HG03095 (cell line): ENCODE data around the gene GAK.

Experiments
- ATAC-seq: cut with Tn5 transposase; IDR thresholded peaks from one replicate; pipeline ENCODE4 v1.9.1; 2021; ENCODE audit warnings: moderate library complexity; ENCODE audit not compliant: unreplicated experiment

GAK gene

DNA sequence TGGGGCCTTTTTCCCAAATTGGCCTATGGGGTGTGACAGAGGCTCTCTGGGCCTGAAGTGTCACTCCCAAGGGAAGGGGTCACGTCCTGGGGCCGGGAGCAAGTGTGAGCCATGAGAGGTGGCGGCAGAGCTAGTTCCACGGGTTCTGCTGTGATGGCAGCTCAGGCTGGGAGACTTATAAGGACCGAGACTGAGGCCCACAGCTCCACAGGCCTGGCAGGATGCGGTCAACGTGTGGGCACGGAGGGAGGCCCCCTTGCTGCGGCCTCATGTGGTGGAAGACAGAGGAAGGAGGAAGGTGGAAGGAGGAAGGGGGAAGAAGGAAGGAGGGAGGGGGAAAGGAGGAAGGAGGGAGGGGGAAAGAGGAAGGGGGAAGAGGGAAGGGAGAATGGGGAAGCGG lies 99.0 kb downstream of the GAK start:
- no peak for ATAC-seq

DNA sequence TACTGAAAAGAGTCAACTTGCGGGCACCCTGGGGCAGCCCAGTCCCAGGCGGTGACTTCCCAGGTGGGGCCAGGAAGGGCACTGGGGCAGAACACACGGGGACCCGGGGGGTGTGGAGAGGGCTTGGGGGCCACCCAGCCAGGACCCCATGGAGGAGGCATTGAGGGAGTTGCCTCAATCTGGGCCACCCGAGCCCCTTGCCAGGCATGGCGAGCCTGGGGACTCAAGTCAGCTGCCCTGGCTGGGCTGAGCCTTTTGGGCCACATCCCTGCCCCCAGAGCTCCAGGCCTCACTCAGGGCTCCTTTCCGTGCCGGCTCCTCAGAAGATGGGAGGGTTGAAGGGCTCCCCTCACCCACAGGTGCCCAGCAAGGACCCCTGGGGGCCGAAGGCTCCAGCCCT lies 99.6 kb downstream of the GAK start:
- no peak for ATAC-seq

DNA sequence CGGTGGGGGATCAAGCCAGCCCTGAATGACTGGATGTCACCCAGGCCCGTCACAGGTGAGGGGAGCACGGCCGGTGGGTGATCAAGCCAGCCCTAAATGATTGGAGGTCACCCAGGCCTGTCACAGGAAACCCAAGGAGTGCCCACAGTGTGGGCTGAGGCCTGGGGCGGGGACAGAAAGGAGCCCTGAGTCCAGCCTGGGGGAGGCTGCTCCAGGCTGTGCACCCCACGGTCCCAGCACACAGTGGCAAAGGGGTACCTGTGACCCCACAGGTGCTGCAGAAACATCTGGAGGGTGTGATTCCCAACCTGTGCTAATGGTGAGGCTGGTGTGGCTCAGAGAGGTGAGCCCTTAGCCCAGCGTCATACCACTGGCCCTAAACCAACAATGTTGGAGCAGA lies 100.0 kb downstream of the GAK start:
- ATAC-seq, result no peak

GRCh38 chr4:831483-831805 lies 100.7 kb downstream of the GAK start:
- no peak for ATAC-seq

DNA sequence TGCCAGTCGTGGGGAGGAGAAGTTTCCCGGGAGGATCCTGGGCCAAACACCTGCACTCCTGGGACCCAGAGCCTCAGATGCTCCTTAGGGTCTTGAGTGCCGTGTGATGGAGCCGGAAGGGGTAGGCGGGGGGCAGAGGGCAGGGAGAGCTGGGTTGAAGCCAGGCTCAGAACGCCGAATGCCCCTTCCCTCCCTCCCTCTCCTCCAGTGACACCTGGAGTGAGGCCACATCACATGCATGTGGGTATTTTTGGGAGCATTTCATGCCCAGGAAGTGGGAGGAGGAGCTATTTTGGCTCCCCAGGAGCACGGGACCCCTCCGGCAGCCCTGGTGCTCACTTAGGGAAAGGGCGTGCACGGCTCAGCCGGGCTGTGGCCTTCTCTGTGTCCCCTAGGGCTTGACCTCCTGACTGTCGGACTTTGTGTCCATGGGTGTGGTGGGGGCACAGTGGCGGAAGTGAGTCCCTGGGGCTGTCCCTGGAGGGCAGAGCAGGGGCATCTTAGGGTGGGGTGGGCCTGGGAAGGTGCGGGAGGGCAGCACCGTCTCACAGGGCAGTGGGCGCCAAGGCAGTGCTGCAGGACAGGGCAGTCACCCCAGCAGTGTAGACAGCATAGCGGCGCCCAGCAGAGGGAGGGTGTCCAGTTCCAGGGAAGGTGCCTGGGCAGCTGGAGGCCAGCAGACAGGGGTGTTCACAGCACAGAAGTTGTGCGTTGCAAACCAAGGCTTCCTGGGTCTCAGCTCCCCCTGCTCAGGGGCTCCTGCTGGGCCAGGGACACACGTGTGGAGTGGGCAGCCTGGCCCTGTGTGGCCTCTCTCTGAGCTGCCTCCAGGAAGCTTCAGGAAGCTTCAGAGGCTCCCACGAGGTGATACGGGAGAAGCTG lies 101.3 kb downstream of the GAK start:
- ATAC-seq, result no peak

DNA sequence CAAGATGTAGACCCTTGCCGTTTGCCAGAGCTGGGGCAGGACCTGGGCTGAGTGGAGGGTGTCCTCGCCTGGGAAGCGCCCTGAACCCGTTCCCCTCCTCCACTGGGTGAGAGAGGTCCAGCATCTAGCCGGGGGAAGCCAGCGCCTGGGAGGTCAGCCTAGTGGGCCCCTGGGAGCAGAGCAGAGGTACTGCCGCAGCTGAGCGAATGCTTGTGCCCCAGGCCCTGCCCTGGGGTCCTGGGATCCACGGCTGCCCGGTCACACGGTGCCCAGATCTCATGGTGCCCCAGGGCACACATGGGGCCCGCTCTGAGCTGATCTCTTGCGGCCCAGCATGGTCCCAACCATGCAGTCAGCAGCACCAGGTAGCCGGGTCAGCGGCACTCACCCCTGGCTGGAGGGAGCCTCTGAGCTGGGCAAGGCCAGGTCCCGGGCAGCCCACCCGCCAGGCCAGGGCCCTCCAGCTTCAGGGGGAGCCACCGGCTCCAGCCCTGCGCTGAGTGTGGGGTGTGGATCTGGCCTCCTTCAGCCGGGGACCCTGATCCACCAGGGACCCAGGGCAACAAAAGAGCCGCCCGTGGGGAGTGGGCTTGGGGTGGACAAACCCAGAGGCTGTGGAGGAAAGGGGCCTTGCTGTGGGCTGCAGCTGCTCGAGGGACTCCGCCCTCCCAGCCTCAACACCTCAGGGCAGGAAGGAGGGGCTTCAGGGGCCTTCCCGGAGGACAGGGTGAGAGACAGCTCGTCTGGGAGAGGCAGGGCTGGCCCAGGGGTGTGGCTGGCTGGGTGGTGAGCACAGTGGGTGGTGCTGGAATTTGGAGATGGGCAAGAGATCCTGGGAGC lies 102.1 kb downstream of the GAK start:
- ATAC-seq, result no peak

DNA sequence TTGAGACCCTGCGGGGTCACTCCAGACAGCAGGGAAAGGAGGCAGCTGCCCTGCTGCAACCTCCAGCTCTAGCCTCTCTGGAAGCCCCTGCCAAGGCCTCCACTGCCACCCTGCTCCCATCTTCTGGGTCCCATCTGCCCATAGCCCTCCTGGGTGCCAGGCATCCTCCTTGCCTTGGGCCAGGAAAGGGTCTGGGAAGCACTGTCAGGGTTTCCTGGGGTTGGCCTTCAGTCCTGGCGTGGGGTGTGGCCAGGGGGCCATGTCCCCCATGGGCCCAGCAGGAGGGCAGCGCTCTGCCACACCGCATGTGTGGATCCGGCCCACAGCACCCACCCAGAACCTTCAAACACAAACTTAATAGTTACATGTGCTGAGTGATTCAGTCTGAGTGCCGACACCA lies 102.8 kb downstream of the GAK start:
- ATAC-seq, result no peak

DNA sequence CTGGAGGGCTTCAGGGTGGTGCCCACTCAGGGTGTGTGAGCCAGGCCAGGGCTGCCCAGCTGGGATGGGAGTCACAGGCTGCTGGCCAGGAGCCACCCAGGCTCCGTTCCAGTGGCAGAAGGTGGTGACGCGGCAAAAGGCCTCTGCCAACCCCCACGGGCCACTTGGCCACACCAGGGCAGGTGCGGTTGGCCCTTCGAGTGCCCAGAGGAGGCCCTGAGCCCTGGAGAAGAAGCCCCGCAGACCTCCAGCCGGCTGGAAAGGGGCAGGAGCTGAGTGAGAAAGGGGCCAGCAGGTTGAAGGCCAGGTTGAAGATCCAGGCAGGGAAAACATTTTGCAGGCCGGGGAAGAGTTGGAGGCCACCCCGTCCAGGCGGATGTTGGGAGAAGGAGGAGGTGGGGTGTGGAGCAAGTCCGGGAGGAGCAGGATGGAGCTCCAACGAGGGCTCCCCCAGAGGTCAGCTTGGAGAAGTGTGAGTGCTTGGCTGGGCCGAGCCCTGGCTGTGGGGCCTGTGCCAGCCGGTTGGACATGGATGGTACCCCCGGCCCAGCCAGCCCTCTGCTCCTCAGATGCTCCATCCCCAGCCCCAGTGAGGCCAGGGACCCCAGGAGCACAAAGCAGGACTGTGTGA lies 103.4 kb downstream of the GAK start:
- ATAC-seq, result no peak

GRCh38 chr4:827209-828081 lies 104.7 kb downstream of the GAK start:
- ATAC-seq, result no peak

GRCh38 chr4:826508-827208 lies 105.5 kb downstream of the GAK start:
- no peak for ATAC-seq

GRCh38 chr4:825971-826330 lies 106.2 kb downstream of the GAK start, which contains the start of gene CPLX1:
CPLX1 (minus strand) TSS chr4:826129; CDS start chr4:824522, 1,607 bp downstream.
- ATAC-seq, result no peak

DNA sequence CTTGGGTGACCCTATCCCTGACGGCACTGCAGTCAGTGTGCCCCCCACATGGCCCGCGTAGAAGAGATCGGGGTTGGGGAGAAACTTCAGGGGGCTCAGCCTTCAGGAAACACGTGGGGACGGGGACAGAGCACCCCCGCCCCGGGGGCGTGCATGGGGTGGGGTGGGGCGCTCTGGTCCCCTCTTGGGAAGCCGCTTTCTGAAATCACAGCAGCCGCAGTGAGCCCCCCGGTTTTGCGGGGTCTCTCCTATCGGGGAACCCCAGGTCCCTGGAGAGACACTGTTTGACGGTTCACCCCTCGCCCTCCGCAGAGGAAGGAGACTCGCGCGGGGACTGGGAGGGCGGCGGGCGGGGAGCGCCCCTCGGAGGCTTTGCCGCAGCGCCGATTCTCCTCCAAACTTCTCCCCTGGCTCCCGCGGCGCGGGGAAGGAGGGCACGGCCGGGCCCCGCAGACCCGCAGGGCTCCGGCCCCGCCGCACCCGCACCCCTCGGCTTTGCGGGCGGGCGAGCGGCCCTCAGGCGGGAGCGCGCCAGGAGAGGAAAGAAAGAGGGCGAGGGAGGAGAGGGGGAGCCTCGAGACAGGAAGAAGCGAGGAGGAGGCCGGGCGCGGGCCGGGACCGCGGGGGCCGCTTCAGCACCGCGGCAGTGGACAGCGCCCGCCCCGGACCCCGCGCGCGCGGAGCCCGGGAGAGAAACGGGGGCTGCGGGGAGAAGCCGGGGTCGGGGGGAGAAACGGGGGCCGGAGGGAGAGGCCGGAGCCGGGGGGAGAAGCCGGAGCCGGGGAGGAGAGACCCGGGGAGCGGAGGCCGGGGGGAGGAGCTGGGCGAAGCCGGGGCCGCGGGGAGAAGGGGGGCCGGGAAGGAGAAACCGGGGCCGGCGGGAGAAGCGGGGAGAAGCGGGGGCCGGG lies 106.8 kb downstream of the GAK start:
- ATAC-seq, result no peak

- ATAC-seq, result no peak
These were observed 107.6 kb downstream of the GAK start for GRCh38 chr4:824461-825062.

DNA sequence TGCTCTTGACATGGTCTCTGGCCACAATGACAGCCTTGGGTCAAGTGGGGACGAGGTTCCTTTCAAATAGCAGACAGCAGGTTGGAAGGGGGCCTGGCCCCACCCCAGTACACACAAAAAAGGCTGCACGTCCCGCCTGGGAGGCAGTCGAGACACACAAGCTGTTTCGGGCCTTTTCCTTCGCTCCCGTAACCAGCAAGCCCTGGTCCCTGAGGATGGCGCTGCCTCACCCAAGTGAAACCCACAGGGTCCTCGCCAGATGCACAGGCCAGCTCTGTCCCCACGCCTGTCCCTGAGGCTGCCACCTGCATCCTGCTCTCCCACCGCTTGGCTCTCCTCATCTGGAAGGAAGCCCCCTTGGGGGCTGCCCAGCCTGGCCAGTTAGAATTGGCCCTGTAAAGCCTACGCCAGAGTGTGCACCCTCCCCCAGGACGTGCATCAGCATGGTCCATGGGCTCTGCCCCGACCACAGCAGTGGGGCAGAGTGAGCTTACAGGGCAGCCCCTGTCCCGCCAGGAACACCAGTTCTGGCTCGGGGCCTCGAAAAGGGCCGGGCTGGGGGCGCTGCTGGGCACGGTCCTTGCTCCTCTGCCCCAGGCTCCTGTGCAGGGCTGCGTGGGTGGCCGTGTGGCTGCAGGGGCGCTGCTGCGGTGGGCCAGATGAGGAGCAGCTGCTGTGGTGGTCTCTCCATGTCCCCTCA lies 108.2 kb downstream of the GAK start:
- ATAC-seq, result no peak

- no peak for ATAC-seq
These were observed 108.8 kb downstream of the GAK start for GRCh38 chr4:823176-823760.

DNA sequence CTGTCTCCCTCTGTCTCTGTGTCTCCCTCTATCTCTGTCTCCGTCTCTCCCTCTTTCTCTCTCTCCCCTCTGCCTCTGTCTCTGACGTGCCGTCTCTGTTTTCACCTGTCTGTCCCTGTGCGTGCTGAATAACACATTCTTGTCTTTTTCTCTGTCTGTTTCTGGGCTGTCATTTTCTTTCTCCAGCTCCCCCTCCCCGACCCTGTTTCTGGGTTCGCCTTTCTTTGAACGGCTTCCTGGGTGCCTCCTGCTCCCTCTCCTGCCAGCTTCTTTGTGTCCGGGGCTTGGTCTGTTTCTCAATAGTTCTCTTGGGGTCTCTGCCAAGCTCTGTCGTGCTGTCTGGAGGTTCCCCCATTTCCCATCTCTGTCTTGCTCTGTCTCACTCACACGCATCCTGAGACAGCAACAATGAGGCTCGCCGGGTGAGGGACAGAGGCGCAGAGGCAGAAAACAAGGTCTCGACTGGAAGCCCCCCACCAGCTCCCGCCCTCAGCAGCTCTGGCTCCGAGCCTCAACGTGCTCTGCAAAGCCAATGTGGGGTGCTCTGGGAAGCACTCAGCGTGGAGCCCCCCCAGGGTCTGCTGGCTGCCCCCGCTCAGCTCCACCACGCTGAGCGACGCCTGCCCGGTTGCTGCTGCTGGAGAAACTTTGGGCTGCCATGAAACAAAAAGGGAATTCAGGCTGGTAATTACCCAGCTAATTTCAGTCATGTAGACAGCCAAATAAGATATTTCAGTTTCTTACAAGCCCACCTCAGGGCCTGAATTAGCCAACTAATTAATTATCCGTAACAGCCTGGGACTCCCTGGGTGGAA lies 109.5 kb downstream of the GAK start:
- ATAC-seq, result no peak

DNA sequence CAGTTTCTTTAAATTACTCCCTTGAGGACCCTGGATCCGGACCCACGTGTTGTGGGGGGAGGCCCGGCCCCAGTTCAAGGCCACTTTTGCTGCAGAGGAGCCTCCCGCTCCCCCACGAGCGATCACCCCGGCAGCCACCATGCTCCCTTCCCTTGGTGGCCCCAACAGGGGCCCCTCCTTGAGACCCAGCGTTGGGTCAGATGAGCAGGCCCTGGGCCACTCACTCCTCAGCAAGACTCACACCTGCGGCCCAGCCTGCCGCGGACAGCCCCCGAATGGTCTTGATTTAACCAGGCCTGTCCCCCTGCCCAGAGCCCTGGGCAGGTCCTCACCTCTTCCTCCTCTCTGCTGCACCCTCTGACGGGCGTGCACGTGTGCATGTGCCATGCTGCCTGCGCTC lies 110.5 kb downstream of the GAK start:
- ATAC-seq, result no peak
